HG02870 (cell line): ENCODE results near the gene HTRA1.

Experiments
- ATAC-seq: cut with Tn5 transposase; IDR thresholded peaks from one replicate; pipeline ENCODE4 v1.9.1; 2021; ENCODE audit warnings: mild to moderate bottlenecking, moderate library complexity; ENCODE audit not compliant: unreplicated experiment

The HTRA1 gene

GRCh38 chr10:122461367-122461728, at the start of gene HTRA1:
Gene HTRA1 (plus strand): TSS chr10:122461553. CDS start chr10:122461653, 100 bp downstream.
- ATAC-seq = no peak

- ATAC-seq = no peak
Observed at GRCh38 chr10:122413327-122413726, 48.0 kb upstream of the HTRA1 start.

DNA sequence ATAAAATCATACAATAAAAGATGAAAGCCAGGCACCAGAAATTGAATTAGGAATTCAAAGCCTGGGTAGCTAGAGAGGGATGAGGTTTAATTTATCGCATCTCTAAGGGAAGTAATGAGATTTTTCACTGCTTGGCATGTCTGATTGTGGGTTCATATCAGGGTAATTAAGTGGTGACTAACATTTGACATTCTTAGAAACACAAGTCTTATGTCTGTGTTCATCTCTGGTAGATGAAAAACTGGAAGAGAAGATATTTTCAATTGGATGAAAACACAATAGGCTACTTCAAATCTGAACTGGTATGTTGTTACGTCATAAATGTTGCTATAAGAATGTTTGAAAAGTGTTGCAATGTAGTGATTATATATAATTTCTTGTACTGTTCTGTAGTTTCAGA, 43.7 kb upstream of the HTRA1 start:
- ATAC-seq = no peak

GRCh38 chr10:122419016-122419415, 42.3 kb upstream of the HTRA1 start:
- no peak for ATAC-seq

- ATAC-seq = no peak
Observed at GRCh38 chr10:122419876-122420623, 41.3 kb upstream of the HTRA1 start.

GRCh38 chr10:122420624-122421007, 40.7 kb upstream of the HTRA1 start:
- no peak for ATAC-seq

- ATAC-seq = no peak
Observed at GRCh38 chr10:122421054-122421625, 40.2 kb upstream of the HTRA1 start.

- no peak for ATAC-seq
Observed at GRCh38 chr10:122421742-122422141, 39.6 kb upstream of the HTRA1 start.

- no peak for ATAC-seq
Observed at GRCh38 chr10:122422266-122422989, 38.9 kb upstream of the HTRA1 start.

- ATAC-seq = no peak
Observed at GRCh38 chr10:122424059-122424458, 37.3 kb upstream of the HTRA1 start.

GRCh38 chr10:122426829-122427228, 34.5 kb upstream of the HTRA1 start:
- no peak for ATAC-seq

- no peak for ATAC-seq
Observed at GRCh38 chr10:122427280-122427679, 34.1 kb upstream of the HTRA1 start.

- ATAC-seq = no peak
Observed at GRCh38 chr10:122435212-122435827, 26.0 kb upstream of the HTRA1 start.

- no peak for ATAC-seq
Observed at GRCh38 chr10:122441961-122442360, 19.4 kb upstream of the HTRA1 start.

GRCh38 chr10:122445469-122445868, 15.9 kb upstream of the HTRA1 start:
- ATAC-seq = no peak

GRCh38 chr10:122445904-122446303, 15.4 kb upstream of the HTRA1 start:
- ATAC-seq = no peak

DNA sequence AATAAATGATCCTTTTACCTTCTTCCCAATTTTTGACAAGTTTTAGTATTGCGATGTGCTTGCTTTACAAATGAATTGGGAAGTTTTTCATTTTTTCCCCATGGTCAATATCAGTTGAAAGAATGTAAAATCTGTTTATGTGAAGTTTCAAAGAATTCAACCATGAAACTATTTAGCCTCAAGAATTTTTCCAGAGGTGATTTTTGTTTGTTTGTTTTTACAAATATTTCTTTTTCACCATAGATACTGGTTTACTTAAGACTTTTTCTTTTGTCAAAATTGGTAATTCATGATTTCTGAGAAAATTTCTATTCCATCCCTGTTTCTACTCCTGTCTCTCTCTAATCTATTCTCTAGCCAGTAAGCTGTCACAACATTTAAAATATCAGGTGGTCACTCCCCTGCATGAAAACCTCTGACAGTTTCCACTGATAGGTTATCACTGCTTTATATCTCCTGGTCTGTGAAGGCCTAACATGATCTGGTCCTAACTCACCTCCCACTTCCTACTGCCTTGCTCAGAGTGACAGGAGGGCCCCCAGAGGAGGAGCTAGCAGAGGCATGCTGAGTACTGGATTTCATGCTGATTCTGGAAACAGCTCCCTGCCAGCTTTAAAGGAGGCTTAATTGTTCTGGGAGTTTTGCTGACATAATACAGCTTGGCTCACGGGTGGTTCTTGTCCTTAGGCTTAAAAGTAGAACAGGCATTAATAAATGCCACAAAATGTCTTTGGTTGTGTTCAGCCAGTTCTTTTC, 14.5 kb upstream of the HTRA1 start:
- no peak for ATAC-seq

DNA sequence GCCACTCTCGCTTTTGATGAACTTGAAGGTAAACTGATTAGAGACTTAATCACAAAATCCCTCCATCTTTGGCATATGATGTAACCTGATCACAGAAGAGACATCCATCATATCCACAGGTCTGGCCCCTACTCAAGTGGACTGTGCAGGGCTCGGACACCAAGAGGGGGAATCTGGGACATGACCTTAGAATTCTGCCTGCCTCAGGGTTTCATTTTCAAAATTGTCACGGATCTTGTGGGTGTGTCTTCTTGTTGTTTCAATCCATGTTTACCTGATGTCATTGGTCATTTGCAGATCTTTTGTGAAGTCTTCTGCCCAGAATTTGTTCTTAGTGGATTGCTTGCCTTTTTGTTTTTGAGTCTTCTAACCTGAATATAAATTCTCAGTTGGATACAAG, 12.8 kb upstream of the HTRA1 start:
- no peak for ATAC-seq

- no peak for ATAC-seq
Observed at GRCh38 chr10:122449153-122449552, 12.2 kb upstream of the HTRA1 start.

DNA sequence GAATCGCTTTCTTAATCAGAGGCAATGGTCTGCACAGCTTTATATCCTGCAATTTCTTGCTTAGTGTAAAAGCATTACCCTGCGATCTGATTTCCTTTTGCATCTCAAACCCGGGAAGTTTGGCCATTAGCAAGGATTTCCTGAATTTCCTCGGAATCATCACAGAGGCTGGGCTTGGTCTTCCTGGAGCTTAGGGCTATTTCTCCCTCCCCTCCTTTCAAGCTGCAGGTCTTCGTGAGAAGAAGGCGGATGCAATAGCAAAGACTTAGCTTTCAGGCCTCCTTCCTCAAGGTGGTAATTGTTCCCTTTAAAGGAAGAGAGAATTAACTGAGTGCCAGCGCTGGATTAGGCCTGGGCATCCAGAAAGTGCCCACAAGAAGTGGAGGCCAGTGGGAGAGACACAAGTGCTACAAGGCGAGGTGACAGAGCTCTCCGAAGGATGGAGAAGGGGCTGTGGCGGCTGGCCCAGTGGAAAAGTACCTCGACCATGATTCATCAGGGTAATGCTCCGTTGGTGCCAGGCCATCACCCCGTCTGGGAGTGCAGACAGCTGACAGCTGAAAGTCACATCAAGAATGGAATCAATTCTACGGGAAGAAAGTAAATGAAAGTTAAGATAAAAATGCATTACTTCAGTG, 10.9 kb upstream of the HTRA1 start:
- ATAC-seq = no peak

DNA sequence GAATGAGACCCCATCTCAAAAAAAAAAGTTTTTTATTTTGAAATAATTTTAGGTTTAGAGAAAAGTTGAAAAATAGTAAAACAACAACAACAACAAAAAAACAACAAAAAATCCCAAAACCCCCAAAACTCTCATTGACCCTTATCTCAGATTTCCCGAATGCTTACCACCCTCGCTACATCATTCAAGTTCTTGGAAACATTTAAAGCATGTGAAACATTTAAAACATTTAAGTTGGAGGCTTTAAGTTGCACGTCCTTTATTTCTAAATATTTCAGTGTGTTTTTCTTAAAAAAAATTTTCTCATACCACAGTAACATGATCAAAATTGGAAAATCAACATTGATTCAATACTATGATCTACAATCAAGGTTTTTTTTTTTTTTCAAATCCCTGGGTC, 7.3 kb upstream of the HTRA1 start:
- no peak for ATAC-seq
